Testis (tissue), 2 donors: ENCODE data around the gene PI4K2A.

Source experiments
- POLR2A ChIP-seq: fragments of 450-650 bp; IDR thresholded peaks from one replicate; pipeline ENCODE4 v1.6.1; 2017; ENCODE audit warnings: antibody characterized with exemption, mild to moderate bottlenecking, moderate library complexity
- TF ChIP-seq, protein P1 (sequence below), 3 experiments: fragments of 450-650 bp in 2 of 3; fragments of 200-600 bp in 1 of 3; sonication (generic) in 1 of 3; IDR thresholded peaks; one replicate each; pipeline ENCODE4 v1.5.1; 2016 to 2019; ENCODE audit warnings: antibody characterized with exemption in 3 of 3, mild to moderate bottlenecking in 2 of 3, moderate library complexity in 1 of 3

DNA sequence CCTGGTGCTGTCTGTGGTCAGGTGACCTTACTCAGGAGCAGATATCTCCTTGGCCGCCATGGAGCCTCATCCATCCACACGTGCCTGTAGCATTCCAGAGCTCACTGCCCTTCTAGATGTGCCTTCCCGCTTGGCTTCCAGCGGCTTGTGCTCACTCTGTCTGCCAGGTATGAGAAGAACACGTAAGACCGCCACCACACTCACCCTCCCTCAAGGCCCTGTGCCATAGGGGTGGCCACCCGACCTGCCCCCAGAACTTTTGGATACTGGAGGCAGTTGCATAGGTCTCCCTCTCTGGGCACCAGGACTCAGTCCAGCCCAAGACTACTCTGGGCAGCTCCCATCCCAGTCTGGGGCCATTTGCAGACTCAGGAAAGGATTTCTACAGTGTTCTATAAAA is 77.2 kb downstream of the PI4K2A start:
- TF ChIP-seq, protein P1, sequence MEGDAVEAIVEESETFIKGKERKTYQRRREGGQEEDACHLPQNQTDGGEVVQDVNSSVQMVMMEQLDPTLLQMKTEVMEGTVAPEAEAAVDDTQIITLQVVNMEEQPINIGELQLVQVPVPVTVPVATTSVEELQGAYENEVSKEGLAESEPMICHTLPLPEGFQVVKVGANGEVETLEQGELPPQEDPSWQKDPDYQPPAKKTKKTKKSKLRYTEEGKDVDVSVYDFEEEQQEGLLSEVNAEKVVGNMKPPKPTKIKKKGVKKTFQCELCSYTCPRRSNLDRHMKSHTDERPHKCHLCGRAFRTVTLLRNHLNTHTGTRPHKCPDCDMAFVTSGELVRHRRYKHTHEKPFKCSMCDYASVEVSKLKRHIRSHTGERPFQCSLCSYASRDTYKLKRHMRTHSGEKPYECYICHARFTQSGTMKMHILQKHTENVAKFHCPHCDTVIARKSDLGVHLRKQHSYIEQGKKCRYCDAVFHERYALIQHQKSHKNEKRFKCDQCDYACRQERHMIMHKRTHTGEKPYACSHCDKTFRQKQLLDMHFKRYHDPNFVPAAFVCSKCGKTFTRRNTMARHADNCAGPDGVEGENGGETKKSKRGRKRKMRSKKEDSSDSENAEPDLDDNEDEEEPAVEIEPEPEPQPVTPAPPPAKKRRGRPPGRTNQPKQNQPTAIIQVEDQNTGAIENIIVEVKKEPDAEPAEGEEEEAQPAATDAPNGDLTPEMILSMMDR (IDR thresholded peaks at IDR 0.05): no peak
- no peak for TF ChIP-seq POLR2A
